NB4 (cell line): ENCODE results near the gene ZXDC.

Experiments
- MYC ChIP-seq: IDR thresholded peaks from 2 replicates; pipeline ENCODE4 v1.6.1; 2011; ENCODE audit warnings: low read depth, low read length
- POLR2A ChIP-seq: IDR thresholded peaks from 2 replicates; pipeline ENCODE4 v1.6.1; 2011; ENCODE audit warnings: mild to moderate bottlenecking; ENCODE audit not compliant: insufficient read length; ENCODE audit errors: extremely low read depth
- TF ChIP-seq, protein P1 (sequence below): IDR thresholded peaks from one replicate; pipeline ENCODE4 v1.5.1; 2012; ENCODE audit warnings: low read depth, low read length
- TF ChIP-seq, protein P2 (sequence below): IDR thresholded peaks from 2 replicates; pipeline ENCODE4 v1.6.1; 2011; ENCODE audit warnings: low read depth, low read length

DNA sequence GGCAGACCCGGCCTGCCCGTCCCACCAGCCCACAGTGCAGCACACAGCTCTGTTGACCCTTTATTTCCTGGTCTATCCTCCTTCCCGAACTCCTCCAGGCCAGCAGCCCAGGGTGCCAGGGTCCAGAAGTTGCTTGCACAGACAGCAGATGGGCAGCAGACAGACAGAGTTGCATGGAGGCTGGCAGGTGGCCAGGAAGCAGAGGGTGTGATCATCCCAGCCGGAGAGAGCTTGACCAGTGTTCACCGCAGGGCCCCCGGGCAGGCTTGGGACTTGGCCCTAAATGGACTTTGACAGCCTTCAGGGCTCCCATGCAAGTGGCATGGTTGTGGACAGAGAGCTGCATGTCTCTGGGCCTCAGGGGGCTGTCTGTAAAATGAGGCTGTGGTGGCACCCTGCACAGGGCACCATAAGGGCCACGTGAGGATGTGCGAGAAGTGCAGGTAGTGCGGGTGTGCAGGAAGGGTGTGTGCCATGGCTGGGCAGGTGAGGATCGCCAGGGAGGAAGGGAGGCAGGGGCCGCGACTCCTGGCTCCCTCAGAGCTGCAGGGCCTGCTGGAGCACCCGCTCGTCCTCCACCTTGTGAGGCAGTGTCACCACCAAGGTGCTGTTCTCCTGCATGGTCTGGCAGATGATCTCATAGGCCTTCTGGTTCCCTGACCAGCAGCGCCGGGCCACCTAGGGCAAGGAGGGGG, 6.3 kb upstream of the ZXDC start:
- TF ChIP-seq, protein P1, sequence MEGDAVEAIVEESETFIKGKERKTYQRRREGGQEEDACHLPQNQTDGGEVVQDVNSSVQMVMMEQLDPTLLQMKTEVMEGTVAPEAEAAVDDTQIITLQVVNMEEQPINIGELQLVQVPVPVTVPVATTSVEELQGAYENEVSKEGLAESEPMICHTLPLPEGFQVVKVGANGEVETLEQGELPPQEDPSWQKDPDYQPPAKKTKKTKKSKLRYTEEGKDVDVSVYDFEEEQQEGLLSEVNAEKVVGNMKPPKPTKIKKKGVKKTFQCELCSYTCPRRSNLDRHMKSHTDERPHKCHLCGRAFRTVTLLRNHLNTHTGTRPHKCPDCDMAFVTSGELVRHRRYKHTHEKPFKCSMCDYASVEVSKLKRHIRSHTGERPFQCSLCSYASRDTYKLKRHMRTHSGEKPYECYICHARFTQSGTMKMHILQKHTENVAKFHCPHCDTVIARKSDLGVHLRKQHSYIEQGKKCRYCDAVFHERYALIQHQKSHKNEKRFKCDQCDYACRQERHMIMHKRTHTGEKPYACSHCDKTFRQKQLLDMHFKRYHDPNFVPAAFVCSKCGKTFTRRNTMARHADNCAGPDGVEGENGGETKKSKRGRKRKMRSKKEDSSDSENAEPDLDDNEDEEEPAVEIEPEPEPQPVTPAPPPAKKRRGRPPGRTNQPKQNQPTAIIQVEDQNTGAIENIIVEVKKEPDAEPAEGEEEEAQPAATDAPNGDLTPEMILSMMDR, result no peak
- no peak for TF ChIP-seq POLR2A
- TF ChIP-seq MYC, result no peak
- TF ChIP-seq, protein P2, sequence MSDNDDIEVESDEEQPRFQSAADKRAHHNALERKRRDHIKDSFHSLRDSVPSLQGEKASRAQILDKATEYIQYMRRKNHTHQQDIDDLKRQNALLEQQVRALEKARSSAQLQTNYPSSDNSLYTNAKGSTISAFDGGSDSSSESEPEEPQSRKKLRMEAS, result no peak
